Uterus (tissue), 2 donors: Measurements from ENCODE around the gene NHS.

ENCODE experiments used
- CTCF ChIP-seq, 4 experiments: fragments of 200-600 bp in 2 of 4; fragments of 450-650 bp in 2 of 4; sonication (generic) in 2 of 4; IDR thresholded peaks; one replicate each; pipeline ENCODE4 v1.5.1; 2016 to 2019; ENCODE audit warnings: antibody characterized with exemption in 4 of 4, mild to moderate bottlenecking in 2 of 4, moderate library complexity in 1 of 4
- POLR2A ChIP-seq, 2 donors: fragments of 450-650 bp; IDR thresholded peaks; one replicate each; pipeline ENCODE4 v1.6.1; 2016; ENCODE audit warnings: antibody characterized with exemption in 2 of 2, mild to moderate bottlenecking in 1 of 2, moderate library complexity in 1 of 2

GRCh38 chrX:17596061-17596460 lies 221.1 kb downstream of the NHS start:
- TF ChIP-seq CTCF (IDR thresholded peaks at IDR 0.05): no peak
- no peak for TF ChIP-seq POLR2A (IDR thresholded peaks at IDR 0.05)
